CD1c-positive myeloid dendritic cell (primary cell): ENCODE measurements around the gene ACKR3.

Experiments used
- DNase-seq: peaks from one replicate; pipeline ENCODE4 v3.0.0-alpha.2; 2016; ENCODE audit errors: extremely low spot score

The ACKR3 gene

GRCh38 chr2:236570081-236570868 lies 650 bp downstream of the ACKR3 start:
- no peak for DNase-seq

DNA sequence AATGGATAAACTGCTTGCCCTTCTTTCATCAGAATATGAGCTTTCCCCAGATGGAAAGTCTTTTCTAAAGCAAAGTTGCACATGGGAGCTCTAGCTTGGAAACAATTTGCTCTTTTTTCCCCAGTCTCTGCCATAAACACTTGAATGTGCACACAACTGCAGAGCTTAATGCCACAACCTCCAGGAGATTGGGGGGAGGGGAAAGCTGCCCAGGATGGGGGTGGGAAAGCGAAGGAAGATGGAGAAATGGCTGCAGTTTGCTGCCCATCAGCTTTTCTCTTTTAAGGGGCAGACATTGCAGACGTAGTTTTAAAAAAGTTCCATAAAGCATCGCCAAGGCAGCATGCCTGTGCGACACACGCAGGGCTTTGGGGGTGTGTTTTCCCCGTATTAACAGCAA lies 1.5 kb downstream of the ACKR3 start:
- no peak for DNase-seq

- DNase-seq, result no peak
These were observed 2.9 kb downstream of the ACKR3 start for GRCh38 chr2:236572482-236572881.

GRCh38 chr2:236573066-236573929 lies 3.7 kb downstream of the ACKR3 start:
- no peak for DNase-seq

GRCh38 chr2:236574000-236574399 lies 4.4 kb downstream of the ACKR3 start:
- no peak for DNase-seq

DNA sequence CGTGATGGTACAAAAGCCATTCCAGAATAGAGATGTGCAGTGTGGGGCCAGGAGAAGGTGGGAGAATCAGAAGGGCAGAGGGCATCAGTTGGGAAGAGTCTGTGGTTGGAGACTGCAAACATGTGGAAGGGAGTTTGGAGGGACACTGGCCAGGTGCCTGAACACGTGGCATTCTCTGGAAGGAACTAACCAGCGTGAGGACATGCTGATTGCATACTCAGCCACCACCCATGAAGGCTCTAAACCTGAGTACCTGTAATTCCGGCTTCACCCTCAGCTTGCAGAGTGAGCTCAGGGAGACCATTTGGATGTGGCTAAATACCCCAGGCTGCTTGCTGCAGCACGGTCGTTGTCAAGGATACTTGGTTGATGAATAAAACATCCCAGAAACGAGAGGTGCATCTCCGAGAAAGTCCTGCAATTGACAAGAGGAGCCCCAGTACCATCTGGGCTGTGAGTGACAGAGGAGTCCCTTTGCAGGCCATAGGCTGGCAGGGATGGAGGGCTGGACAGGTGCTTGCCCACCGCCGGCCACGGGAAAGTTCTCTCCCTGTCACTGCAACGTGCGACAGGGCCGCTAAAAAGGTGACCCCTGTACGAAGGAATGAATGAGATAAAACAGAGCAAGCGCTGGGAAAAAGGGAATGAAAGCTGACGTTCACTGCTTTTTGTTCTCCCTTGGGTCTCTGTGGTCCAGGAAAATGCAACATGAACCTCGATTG lies 5.0 kb downstream of the ACKR3 start:
- no peak for DNase-seq

DNA sequence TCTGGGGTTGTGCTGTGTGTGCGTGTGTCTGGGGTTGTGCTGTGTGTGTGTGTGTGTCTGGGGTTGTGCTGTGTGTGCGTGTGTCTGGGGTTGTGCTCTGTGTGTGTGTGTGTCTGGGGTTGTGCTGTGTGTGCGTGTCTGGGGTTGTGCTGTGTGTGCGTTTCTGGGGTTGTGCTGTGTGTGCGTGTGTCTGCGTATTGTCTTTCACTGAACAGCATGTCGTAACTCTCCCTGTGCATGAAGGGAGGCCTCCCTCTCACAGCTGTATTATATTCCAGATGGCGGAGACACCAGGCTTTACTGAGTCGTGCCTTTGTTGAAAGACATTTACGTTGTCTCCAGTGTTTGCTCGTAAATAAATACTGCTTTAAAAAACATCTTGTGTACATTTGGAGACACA lies 5.9 kb downstream of the ACKR3 start:
- no peak for DNase-seq

DNA sequence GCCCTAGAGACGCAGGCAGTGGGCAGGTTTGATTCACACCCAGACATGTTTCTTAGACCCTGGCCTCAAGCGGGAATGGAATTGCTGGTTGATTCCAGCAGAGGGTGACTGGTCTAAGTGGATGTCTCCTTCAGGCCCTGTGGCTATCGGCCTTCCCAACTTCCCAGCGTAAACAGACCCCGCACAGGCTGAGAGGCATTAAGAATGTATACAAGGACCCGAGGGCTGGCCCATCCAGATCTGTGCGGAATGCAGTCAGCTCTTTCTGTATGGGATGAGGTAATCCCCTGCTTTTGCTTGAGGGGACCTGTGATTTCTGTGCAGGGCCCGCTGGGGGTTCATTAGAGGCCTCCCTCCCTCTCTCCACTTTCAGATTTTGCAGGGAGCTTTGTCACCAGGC lies 6.5 kb downstream of the ACKR3 start:
- DNase-seq, result no peak

- no peak for DNase-seq
These were observed 7.3 kb downstream of the ACKR3 start for GRCh38 chr2:236576953-236577352.

DNA sequence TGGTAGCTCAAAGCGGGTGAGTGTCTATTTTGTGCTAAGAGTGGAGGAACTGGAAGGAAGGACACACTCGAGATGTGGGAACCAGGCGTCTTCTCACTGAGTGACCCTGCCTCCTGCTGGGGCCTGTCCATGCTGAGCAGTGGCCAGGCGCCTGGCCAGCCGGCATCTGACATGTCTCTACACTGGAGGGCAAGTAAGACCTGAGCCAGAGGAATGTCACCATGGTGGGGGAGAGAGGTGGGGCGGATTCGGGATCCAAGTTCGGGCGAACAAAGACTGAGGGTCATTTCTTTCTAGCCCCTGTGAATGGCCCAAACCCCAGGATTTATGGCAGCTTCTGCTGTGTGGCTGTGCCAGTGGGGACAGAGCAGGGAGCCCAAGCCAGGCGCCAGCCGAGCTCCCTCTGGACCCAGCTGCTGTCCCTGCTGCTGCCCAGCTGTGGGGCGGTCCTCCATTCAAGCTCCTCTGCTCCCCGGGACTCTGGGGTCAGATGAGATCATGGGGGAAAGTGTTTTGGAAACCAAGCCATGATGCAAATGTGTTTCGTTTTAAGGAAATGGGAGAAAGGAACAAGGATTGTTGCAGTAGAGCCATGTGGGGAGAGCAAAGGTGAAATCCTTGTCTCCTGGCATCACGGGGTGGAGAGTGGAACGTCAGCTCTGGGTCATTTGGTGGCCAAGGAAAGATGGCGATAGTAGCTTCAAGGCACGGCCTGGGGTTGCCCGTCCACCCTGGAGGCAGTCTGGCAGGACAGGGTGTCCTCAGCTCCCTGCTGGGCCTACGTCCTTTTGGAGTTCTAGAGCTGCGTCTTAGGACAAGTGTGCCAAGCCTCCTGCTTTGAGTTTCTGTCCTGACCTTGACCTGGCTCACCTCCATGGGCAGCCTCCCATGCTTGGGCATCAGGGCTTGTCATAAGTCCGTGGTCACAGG lies 8.1 kb downstream of the ACKR3 start:
- DNase-seq, result no peak

GRCh38 chr2:236578411-236578846 lies 8.8 kb downstream of the ACKR3 start:
- no peak for DNase-seq

- no peak for DNase-seq
These were observed 9.6 kb downstream of the ACKR3 start for GRCh38 chr2:236579048-236579745.

DNA sequence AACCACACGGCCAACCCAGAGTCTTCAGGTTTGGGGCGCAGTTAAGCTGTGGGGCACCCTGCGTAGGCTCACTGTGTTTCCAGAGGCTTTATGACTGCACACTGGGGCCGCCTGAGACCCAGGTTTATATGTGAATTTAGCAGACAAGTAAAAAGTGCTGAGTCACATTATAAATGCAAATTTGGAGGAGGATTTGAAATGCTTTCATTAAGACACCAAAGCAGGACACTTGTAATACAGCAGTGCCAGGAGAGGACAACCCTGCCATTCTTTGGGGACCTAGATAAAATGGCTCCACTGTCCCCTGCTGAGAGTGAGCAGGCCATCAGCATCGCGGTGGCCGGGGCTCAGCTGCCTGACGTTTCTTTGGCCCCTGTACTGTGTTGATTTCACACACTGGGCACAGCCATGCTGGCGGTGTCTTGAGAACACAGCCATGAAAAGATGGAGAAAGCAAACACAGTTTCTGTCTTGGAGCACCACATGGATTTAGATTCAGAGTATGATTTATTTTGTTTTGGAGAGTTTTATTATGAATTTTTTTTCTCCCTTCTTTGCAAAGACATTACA lies 10.2 kb downstream of the ACKR3 start:
- no peak for DNase-seq

GRCh38 chr2:236580746-236581355 lies 11.2 kb downstream of the ACKR3 start:
- DNase-seq, result no peak

- no peak for DNase-seq
These were observed 11.9 kb downstream of the ACKR3 start for GRCh38 chr2:236581546-236581945.

- no peak for DNase-seq
These were observed 13.3 kb downstream of the ACKR3 start for GRCh38 chr2:236582968-236583367.

- DNase-seq, result no peak
These were observed 14.1 kb downstream of the ACKR3 start for GRCh38 chr2:236583621-236584203.

DNA sequence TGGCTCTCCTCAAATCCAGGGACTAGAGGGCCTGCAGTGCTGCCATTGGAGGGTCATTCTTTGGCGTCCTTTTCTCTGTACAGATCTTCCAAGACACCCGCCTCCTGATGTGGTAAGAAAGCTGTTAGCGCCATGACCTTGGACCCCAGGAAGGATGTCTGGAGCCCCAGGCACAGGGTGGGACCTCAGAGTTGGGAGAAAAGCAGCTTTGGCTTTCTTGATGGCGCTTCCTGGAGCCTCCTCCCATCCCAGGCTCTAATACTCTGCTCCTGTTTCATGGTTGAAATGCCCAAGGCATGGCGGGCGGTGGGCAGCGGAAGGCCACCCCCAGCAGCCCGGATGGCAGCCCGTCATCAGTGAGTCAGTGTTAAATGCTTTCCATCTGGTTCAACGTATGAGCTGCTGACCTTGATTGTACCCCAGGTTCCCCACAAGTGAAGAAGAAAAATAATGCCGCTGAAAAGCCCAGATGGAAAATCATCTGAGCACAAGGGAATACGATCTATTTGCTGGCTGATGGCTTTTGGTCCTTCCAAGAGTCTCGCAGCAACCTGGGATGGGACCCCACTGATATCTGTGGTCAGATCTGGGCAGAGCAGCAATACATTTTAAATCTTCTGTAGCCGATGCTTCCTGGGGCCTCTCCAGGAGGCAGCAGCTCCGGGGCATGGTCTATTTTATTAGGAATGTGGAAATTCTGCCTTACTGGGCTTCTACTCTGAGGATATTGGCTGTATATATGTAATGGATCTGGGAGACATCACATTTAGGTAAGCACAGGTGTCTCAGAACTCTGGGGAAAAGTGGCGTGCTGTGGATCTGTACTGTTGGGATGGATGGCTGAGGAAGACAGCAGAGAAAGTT lies 15.1 kb downstream of the ACKR3 start:
- no peak for DNase-seq
